ENCODE data around the gene RCN2.

Gene RCN2

GRCh38 chr15:76935620-76936019 lies 4.1 kb downstream of the RCN2 start:
- no peak for DNase-seq (ENCODE audit: low read depth)
- H3K4me3 ChIP-seq (ENCODE audit: control insufficient read depth, low read depth, low read length): no peak overlapping the region
- no peak for TF ChIP-seq CTCF (IDR thresholded peaks at IDR 0.05; ENCODE audit: control insufficient read depth, insufficient read depth, low read depth, low read length, missing control alignments)

GRCh38 chr15:76936671-76937070 lies 5.1 kb downstream of the RCN2 start:
- DNase-seq (ENCODE audit: low read depth): no peak
- H3K4me3 ChIP-seq (ENCODE audit: control insufficient read depth, low read depth, low read length): no peak overlapping the region
- no peak for TF ChIP-seq CTCF (IDR thresholded peaks at IDR 0.05; ENCODE audit: control insufficient read depth, insufficient read depth, low read depth, low read length, missing control alignments)

- TF ChIP-seq CTCF (IDR thresholded peaks at IDR 0.05; ENCODE audit: control insufficient read depth, insufficient read depth, low read depth, low read length, missing control alignments): no peak
- H3K4me3 ChIP-seq (ENCODE audit: control insufficient read depth, low read depth, low read length): no peak overlapping the region
- no peak for DNase-seq (ENCODE audit: low read depth)
These were observed 7.2 kb downstream of the RCN2 start for GRCh38 chr15:76938752-76939151.

- no peak for TF ChIP-seq CTCF (IDR thresholded peaks at IDR 0.05; ENCODE audit: control insufficient read depth, insufficient read depth, low read depth, low read length, missing control alignments)
- no peak overlapping the region for H3K4me3 ChIP-seq (ENCODE audit: control insufficient read depth, low read depth, low read length)
- DNase-seq (ENCODE audit: low read depth): no peak
These were observed 8.2 kb downstream of the RCN2 start for GRCh38 chr15:76939715-76940114.

GRCh38 chr15:76941636-76942035 lies 10.1 kb downstream of the RCN2 start:
- no peak for DNase-seq (ENCODE audit: low read depth)
- TF ChIP-seq CTCF (IDR thresholded peaks at IDR 0.05; ENCODE audit: control insufficient read depth, insufficient read depth, low read depth, low read length, missing control alignments): no peak

GRCh38 chr15:76942331-76942730 lies 10.8 kb downstream of the RCN2 start:
- no peak overlapping the region for H3K4me3 ChIP-seq (ENCODE audit: control insufficient read depth, low read depth, low read length)
- no peak for TF ChIP-seq CTCF (IDR thresholded peaks at IDR 0.05; ENCODE audit: control insufficient read depth, insufficient read depth, low read depth, low read length, missing control alignments)
- DNase-seq (ENCODE audit: low read depth): no peak

More at GRCh38 chr15:76941636-76942035, 10.1 kb downstream of the RCN2 start:
- H3K4me3 ChIP-seq (ENCODE audit: control insufficient read depth, low read depth, low read length): no peak overlapping the region
